LNCaP clone FGC (cell line): ENCODE data around the gene PAEP.

Experiments
- DNase-seq: peaks from one replicate; pipeline ENCODE4 v3.0.0-alpha.2; 2011; ENCODE audit warnings: low read depth
- H3K4me3 ChIP-seq: 2 replicates; pipeline ENCODE4 v1.5.1; 2011; ENCODE audit warnings: mild to moderate bottlenecking, low read depth, low read length, control low read depth
- CTCF ChIP-seq: IDR thresholded peaks from 2 replicates; pipeline ENCODE4 v1.5.1; 2012; ENCODE audit warnings: mild to moderate bottlenecking; ENCODE audit not compliant: control insufficient read depth, insufficient read depth; ENCODE audit errors: extremely low read depth

Gene PAEP

DNA sequence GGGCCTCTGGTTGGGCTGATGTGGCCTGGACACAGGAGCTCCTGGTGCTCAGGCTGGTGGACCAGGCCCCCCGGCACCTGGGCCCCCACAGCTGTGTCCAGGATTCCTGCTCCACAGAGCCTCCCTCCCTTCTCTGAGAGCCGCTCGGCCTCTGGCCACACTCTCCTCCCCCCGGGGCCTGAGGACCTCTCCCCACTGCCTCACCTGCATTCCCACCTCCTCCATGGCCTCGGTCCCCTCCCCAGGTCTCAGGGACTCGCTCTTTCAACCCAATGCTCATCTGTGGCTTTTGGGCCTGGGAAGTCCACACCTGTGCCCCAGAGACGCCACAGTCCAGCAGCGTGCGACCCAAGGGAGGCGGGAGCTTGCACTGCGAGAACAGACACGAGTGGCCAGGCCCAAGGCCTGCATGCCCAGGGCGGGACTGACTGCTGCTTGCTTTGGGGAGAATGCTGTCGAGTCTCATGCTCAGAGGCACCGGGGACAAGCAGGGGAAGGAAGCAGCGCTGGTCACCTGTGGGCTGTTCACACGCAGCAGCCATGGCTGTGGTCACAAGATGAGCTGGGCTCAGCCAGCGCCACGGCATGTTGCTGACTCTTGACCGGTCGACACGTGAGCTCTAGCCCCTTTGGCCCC lies 14.6 kb downstream of the PAEP start:
- H3K4me3 ChIP-seq = no peak overlapping the region
- DNase-seq = no peak
- TF ChIP-seq CTCF = no peak

- H3K4me3 ChIP-seq = no peak overlapping the region
- DNase-seq = no peak
- TF ChIP-seq CTCF = no peak
Measured at GRCh38 chr9:135577256-135577655, 15.7 kb downstream of the PAEP start.

- DNase-seq = no peak
- H3K4me3 ChIP-seq = no peak overlapping the region
- TF ChIP-seq CTCF = no peak
Measured at GRCh38 chr9:135579356-135579755, 17.8 kb downstream of the PAEP start.

DNA sequence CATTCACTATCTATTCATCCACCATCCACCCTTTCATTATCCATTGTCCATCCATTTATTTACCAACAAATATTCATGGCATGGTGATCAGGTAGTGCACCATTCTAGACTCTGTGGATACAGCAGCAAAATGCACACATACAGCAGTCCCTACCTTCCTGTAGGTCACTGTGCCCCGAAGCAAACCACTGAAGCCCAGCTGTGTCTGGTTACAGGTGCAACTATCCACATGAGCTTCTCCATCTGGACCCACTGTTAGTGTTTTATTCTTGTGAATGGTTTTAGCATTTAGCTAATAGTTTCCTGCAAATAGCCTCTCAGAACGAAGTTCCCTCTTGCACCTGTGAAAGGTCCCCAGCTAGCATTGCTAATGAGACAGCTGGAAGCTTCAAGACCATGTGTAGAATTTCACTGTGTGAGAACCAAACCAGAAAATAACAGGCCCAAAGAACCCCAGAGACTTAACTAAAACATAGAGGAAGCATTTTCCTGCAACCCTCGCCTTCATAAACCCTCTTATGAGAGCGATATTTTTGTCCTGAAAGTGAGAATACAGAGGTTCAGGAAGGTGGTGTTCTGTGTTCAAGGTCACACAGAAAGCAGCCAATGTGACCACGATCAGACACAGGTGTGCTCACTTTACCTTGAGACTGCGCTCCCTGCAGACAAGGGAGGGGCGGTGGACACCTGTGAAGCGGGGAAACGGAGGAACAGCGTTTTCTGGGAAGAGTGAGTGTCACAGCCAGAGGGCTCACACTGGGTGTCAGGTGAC lies 18.5 kb downstream of the PAEP start:
- no peak for DNase-seq
- no peak for TF ChIP-seq CTCF
- H3K4me3 ChIP-seq = no peak overlapping the region

DNA sequence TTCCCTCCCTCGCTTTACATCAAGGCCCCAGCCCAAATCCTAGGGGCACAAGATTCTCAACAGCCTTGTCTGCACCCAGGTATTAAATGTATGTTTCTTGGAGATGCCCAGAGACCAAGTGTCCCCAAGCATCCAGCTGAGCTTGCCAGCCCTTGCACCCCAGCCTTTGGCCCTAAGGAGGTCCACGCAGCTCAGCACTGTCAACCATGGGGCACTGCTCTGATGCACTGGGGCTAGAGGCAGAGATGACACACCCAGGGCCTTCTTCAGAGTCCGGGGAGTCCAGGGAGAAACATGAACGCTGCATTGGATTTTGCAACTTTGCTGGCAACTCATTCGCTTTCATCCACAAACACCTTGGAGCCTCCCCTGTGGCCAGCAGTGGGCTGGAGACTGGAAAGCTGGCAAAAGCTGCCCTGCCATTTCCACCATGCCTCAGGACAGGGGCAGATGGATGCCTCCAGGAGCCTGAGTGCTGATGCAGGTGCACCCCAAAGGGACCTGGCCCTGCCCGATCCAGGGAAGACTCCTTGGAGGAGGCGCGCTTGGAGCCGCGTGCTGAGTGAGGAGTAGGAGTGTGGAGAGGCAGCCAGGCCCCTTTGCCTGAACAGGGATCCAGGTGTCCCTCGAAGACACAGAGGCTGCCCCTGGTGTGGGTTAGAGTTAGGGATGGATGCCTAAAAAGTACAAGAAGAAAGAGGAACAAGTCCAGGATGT lies 19.3 kb downstream of the PAEP start:
- H3K4me3 ChIP-seq = no peak overlapping the region
- no peak for TF ChIP-seq CTCF
- no peak for DNase-seq

- no peak for DNase-seq
- TF ChIP-seq CTCF = no peak
- H3K4me3 ChIP-seq = no peak overlapping the region
Measured at GRCh38 chr9:135581636-135582426, 20.3 kb downstream of the PAEP start.
